ENCODE data around the gene OR2J3.
"Not testable (repeated sequence)": the region's sequence is repeated elsewhere in the genome, so short reads cannot be mapped to it uniquely, and the experiment has no call there.

OR2J3 gene

DNA sequence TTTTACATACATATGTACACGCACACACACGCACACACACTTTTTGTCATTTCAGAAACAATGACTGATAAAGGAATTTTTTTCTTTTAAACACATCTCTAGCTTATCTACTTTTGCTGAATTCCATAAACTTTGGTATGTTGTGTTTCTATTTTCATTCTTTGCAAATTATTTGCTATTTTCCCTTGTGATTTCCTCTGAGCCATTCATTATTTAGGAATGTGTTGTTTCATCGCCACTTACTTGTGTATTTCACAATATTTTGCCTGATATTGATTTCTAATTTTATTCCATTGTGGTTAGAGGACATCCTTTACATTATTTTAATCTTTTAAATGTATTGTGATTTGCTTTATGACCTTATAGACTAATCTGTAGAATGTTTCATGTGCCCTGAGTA lies 39.2 kb downstream of the OR2J3 start:
- no peak for TF ChIP-seq CTCF (IDR thresholded peaks at IDR 0.05; ENCODE audit: low read depth, low read length)
- no peaks in the 10 kb centered on the region for H3K27me3 ChIP-seq
- no peaks in the 10 kb centered on the region for H3K36me3 ChIP-seq
- no peak for DNase-seq
- no peaks in the 10 kb centered on the region for H3K9me3 ChIP-seq
- H3K4me1 ChIP-seq = no peaks in the 10 kb centered on the region
- no peak overlapping the region for H3K4me3 ChIP-seq (ENCODE audit: low read depth, low read length)

GRCh38 chr6:29149444-29149843 lies 41.6 kb downstream of the OR2J3 start:
- H3K36me3 ChIP-seq; H3K9me3 ChIP-seq; H3K27me3 ChIP-seq; DNase-seq; H3K4me3 ChIP-seq (ENCODE audit: low read depth, low read length); H3K4me1 ChIP-seq: not testable (repeated sequence)

DNA sequence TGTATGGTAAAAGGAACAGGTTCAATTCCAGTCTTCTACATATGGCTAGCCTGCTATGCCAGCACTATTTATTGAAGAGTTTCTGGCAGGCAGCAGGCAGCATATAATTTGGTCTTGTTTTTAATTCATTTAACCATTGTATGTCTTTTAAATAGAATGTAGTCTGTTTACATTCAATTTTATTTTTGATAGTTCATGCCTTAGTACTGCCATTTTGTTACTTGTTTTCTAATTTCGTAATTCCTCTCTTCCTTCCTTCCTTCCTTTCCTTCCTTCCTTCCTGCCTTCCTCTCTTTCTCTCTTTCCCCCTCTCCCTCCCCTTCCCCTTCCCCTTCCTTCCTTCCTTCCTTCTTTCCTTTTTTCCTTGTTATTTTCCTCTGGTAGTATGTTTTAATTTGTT lies 45.2 kb downstream of the OR2J3 start:
- no peak overlapping the region for H3K4me3 ChIP-seq (ENCODE audit: low read depth, low read length)
- H3K9me3 ChIP-seq = no peaks in the 10 kb centered on the region
- H3K36me3 ChIP-seq = no peaks in the 10 kb centered on the region
- TF ChIP-seq CTCF (IDR thresholded peaks at IDR 0.05; ENCODE audit: low read depth, low read length) = no peak
- no peaks in the 10 kb centered on the region for H3K4me1 ChIP-seq
- H3K27me3 ChIP-seq = no peaks in the 10 kb centered on the region
- DNase-seq = no peak

- H3K27me3 ChIP-seq; H3K4me1 ChIP-seq; DNase-seq; H3K9me3 ChIP-seq; H3K36me3 ChIP-seq; H3K4me3 ChIP-seq (ENCODE audit: low read depth, low read length): not testable (repeated sequence)
These were observed 47.3 kb downstream of the OR2J3 start for GRCh38 chr6:29155182-29155581.

GRCh38 chr6:29159922-29160321 lies 52.1 kb downstream of the OR2J3 start:
- not testable (repeated sequence) for H3K9me3 ChIP-seq; H3K4me1 ChIP-seq; H3K36me3 ChIP-seq; H3K27me3 ChIP-seq; DNase-seq; H3K4me3 ChIP-seq (ENCODE audit: low read depth, low read length)

Data from BE2C (cell line).